ENCODE measurements around the gene SCRN3. TPM values are rescaled to one million over a fixed set of nuclear protein-coding genes. Genes with fewer than 3 reads are reported as not detected.
"Not testable (repeated sequence)": the region's sequence is repeated elsewhere in the genome, so short reads cannot be mapped to it uniquely, and the experiment has no call there.

The SCRN3 gene
- total and polyA plus RNA-seq, 3 donors from 2014 or later, result 18.3 to 29.1 (median 20.2) TPM

DNA sequence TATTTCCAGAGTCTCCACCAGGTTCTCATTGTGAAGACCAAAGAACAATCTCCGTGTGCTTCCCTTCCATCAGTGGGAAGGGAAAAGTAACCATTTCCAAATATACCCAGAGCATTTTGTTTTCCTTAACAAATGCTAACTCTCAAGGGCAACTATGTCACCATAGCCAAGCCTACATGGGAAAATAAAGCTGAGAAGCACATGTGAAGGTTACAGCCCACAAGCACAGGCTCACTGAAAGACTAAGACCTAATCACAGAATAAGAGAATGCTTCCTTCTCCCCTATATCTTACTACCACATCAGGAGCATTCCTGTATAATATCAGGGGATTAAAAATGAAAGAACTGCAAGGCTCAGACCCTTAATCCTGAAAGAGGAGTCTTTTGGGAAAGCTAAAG lies 32.6 kb upstream of the SCRN3 start:
- TF ChIP-seq, protein P1, sequence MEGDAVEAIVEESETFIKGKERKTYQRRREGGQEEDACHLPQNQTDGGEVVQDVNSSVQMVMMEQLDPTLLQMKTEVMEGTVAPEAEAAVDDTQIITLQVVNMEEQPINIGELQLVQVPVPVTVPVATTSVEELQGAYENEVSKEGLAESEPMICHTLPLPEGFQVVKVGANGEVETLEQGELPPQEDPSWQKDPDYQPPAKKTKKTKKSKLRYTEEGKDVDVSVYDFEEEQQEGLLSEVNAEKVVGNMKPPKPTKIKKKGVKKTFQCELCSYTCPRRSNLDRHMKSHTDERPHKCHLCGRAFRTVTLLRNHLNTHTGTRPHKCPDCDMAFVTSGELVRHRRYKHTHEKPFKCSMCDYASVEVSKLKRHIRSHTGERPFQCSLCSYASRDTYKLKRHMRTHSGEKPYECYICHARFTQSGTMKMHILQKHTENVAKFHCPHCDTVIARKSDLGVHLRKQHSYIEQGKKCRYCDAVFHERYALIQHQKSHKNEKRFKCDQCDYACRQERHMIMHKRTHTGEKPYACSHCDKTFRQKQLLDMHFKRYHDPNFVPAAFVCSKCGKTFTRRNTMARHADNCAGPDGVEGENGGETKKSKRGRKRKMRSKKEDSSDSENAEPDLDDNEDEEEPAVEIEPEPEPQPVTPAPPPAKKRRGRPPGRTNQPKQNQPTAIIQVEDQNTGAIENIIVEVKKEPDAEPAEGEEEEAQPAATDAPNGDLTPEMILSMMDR (IDR thresholded peaks at IDR 0.05), result no peak
- TF ChIP-seq POLR2A (IDR thresholded peaks at IDR 0.05), result no peak
- H3K36me3 ChIP-seq (ENCODE audit: low read depth, missing control alignments), result no peaks in the 10 kb centered on the region
- intact Hi-C loops (cut with DNase I; ENCODE audit: low total_unique reads), result no loop called here

GRCh38 chr2:174363492-174364225 lies 31.9 kb upstream of the SCRN3 start:
- H3K4me1 ChIP-seq; intact Hi-C loops (cut with DNase I; ENCODE audit: low total_unique reads); H3K9me3 ChIP-seq; H3K36me3 ChIP-seq (ENCODE audit: low read depth, missing control alignments); H3K27ac ChIP-seq; DNase-seq; H3K27me3 ChIP-seq; H3K4me3 ChIP-seq: not testable (repeated sequence)
- WGBS, 2 donors, result 94 to 98% methylated on average over 6 of the region's 6 CpGs

More for the DNA sequence above, 32.6 kb upstream of the SCRN3 start:
- H3K4me1 ChIP-seq, result no peaks in the 10 kb centered on the region
- no peak for DNase-seq
- H3K4me3 ChIP-seq, result no peak overlapping the region
- H3K27me3 ChIP-seq, result no peaks in the 10 kb centered on the region
- 88 to 94% methylated on average over 1 of the region's 1 CpG for WGBS, 2 donors
- no peak overlapping the region for H3K27ac ChIP-seq
- no peaks in the 10 kb centered on the region for H3K9me3 ChIP-seq

GRCh38 chr2:174364628-174365027 lies 30.9 kb upstream of the SCRN3 start:
- intact Hi-C loops (cut with DNase I; ENCODE audit: low total_unique reads), result no loop called here
- Histone ChIP-seq H3K9me3 (no peaks in the 10 kb centered on the region), H3K4me1 (no peaks in the 10 kb centered on the region), H3K27ac (no peak overlapping the region), H3K36me3 (ENCODE audit: low read depth, missing control alignments) (no peaks in the 10 kb centered on the region), H3K27me3 (no peaks in the 10 kb centered on the region), H3K4me3 (no peak overlapping the region)
- no peak for DNase-seq
- TF ChIP-seq, protein P1 (IDR thresholded peaks at IDR 0.05), result no peak
- WGBS, 2 donors, result 97 to 100% methylated on average over 2 of the region's 2 CpGs

DNA sequence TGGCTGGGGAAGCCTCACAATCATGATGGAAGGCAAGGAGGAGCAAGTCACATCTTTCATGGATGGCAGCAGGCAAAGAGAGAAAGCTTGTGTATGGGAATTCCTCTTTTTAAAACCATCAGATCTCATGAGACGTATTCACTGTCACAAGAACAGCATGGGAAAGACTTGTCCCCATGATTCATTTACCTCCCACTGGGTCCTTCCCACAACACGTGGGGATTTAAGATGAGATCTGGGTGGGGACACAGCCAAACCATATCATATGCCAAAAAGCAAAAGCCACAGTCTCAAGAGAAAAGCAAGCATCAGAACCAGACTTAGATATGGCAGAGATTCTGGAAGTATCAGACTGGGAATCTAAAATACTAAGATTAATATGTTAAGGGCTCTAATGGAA lies 30.0 kb upstream of the SCRN3 start:
- DNase-seq, result no peak
- TF ChIP-seq, protein P1 (IDR thresholded peaks at IDR 0.05), result no peak
- no peak for TF ChIP-seq POLR2A (IDR thresholded peaks at IDR 0.05)
- no peak overlapping the region for H3K4me3 ChIP-seq
- intact Hi-C loops (cut with DNase I; ENCODE audit: low total_unique reads), result no loop called here
- H3K4me1 ChIP-seq, result no peaks in the 10 kb centered on the region
- H3K27me3 ChIP-seq, result no peaks in the 10 kb centered on the region
- 93 to 98% methylated on average over 2 of the region's 2 CpGs for WGBS, 2 donors
- no peaks in the 10 kb centered on the region for H3K9me3 ChIP-seq
- H3K36me3 ChIP-seq (ENCODE audit: low read depth, missing control alignments), result no peaks in the 10 kb centered on the region
- no peak overlapping the region for H3K27ac ChIP-seq

DNA sequence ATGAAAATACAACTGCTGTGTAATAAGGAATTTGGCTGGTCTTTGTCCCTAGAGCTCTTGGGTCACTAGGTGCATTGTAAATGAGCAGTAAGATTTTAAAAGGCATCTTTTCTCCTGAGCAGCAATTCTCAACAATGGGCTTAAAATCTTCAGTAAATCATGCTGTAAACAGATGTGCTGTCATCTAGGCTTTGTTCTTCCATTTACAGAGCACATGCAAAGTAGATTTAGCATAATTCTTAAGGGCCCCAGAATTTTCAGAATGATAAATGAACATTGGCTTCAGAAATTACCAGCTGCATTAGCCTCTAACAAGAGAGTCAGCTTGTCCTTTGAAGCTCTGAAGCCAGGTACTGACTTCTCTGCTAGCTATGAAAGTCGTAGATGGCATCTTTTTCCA lies 26.8 kb upstream of the SCRN3 start:
- 71 to 100% methylated on average over 1 of the region's 1 CpG for WGBS, 2 donors
- Histone ChIP-seq H3K9me3 (no peaks in the 10 kb centered on the region), H3K27me3 (no peaks in the 10 kb centered on the region), H3K4me1 (no peaks in the 10 kb centered on the region), H3K4me3 (no peak overlapping the region), H3K27ac (no peak overlapping the region), H3K36me3 (ENCODE audit: low read depth, missing control alignments) (no peaks in the 10 kb centered on the region)
- intact Hi-C loops (cut with DNase I; ENCODE audit: low total_unique reads), result no loop called here
- DNase-seq, result no peak
- no peak for TF ChIP-seq POLR2A (IDR thresholded peaks at IDR 0.05)
- TF ChIP-seq, protein P1 (IDR thresholded peaks at IDR 0.05), result no peak
